ENCODE results near the gene PKD1.

The PKD1 gene

GRCh38 chr16:2170587-2171435 lies 35.1 kb upstream of the PKD1 start:
- DNase-seq (ENCODE audit: low read depth, low spot score) = no peak
- no peak overlapping the region for H3K4me3 ChIP-seq (ENCODE audit: low read depth, low read length)
- TF ChIP-seq CTCF (IDR thresholded peaks at IDR 0.05; ENCODE audit: low read depth, low read length) = no peak
- in situ Hi-C loops (cut with HindIII; ENCODE audit: low sequenced_read_pairs) = no loop called here

- H3K4me3 ChIP-seq (ENCODE audit: low read depth, low read length) = no peak overlapping the region
- no peak for DNase-seq (ENCODE audit: low read depth, low spot score)
- in situ Hi-C loops (cut with HindIII; ENCODE audit: low sequenced_read_pairs) = no loop called here
- no peak for TF ChIP-seq CTCF (IDR thresholded peaks at IDR 0.05; ENCODE audit: low read depth, low read length)
Measured at GRCh38 chr16:2170080-2170479, 34.4 kb upstream of the PKD1 start.

- no peak for DNase-seq (ENCODE audit: low read depth, low spot score)
- no peak for TF ChIP-seq CTCF (IDR thresholded peaks at IDR 0.05; ENCODE audit: low read depth, low read length)
- no peak overlapping the region for H3K4me3 ChIP-seq (ENCODE audit: low read depth, low read length)
- in situ Hi-C loops (cut with HindIII; ENCODE audit: low sequenced_read_pairs) = no loop called here
Measured at GRCh38 chr16:2167068-2167638, 31.5 kb upstream of the PKD1 start.

- no peak overlapping the region for H3K4me3 ChIP-seq (ENCODE audit: low read depth, low read length)
- in situ Hi-C loops (cut with HindIII; ENCODE audit: low sequenced_read_pairs) = no loop called here
- no peak for TF ChIP-seq CTCF (IDR thresholded peaks at IDR 0.05; ENCODE audit: low read depth, low read length)
- DNase-seq (ENCODE audit: low read depth, low spot score) = no peak
Measured at GRCh38 chr16:2166263-2167067, 30.8 kb upstream of the PKD1 start.

- TF ChIP-seq CTCF (IDR thresholded peaks at IDR 0.05; ENCODE audit: low read depth, low read length) = no peak
- H3K4me3 ChIP-seq (ENCODE audit: low read depth, low read length) = no peak overlapping the region
- in situ Hi-C loops (cut with HindIII; ENCODE audit: low sequenced_read_pairs) = no loop called here
- no peak for DNase-seq (ENCODE audit: low read depth, low spot score)
Measured at GRCh38 chr16:2165861-2166260, 30.2 kb upstream of the PKD1 start.

GRCh38 chr16:2163211-2163881 lies 27.6 kb upstream of the PKD1 start:
- no peak for TF ChIP-seq CTCF (IDR thresholded peaks at IDR 0.05; ENCODE audit: low read depth, low read length)
- DNase-seq (ENCODE audit: low read depth, low spot score) = no peak
- in situ Hi-C loops (cut with HindIII; ENCODE audit: low sequenced_read_pairs) = no loop called here
- no peak overlapping the region for H3K4me3 ChIP-seq (ENCODE audit: low read depth, low read length)
